HG02759 (cell line): ENCODE data around the gene ERICH6.

Experiments used
- ATAC-seq: cut with Tn5 transposase; IDR thresholded peaks from one replicate; pipeline ENCODE4 v1.9.1; 2021; ENCODE audit warnings: mild to moderate bottlenecking, moderate library complexity; ENCODE audit not compliant: unreplicated experiment

Gene ERICH6

GRCh38 chr3:150703756-150704344 is at the start of gene ERICH6:
TSS of gene ERICH6 (minus strand) at chr3:150703920. CDS start at chr3:150703898, 22 bp downstream.
- ATAC-seq, result peak; percentile 100

GRCh38 chr3:150751781-150752263 is 48.1 kb upstream of the ERICH6 start:
- ATAC-seq, result no peak

GRCh38 chr3:150749255-150749654 is 45.5 kb upstream of the ERICH6 start:
- ATAC-seq, result no peak

- ATAC-seq, result no peak
Measured at GRCh38 chr3:150748684-150749047, 44.9 kb upstream of the ERICH6 start.

GRCh38 chr3:150747886-150748683 is 44.4 kb upstream of the ERICH6 start:
- ATAC-seq, result no peak

- no peak for ATAC-seq
Measured at GRCh38 chr3:150746791-150747590, 43.3 kb upstream of the ERICH6 start.

GRCh38 chr3:150745832-150746231 is 42.1 kb upstream of the ERICH6 start:
- ATAC-seq, result no peak

- no peak for ATAC-seq
Measured at GRCh38 chr3:150744919-150745211, 41.1 kb upstream of the ERICH6 start.

GRCh38 chr3:150744041-150744918 is 40.6 kb upstream of the ERICH6 start:
- no peak for ATAC-seq

GRCh38 chr3:150743508-150743907 is 39.8 kb upstream of the ERICH6 start:
- no peak for ATAC-seq

- ATAC-seq, result no peak
Measured at GRCh38 chr3:150742679-150743078, 39.0 kb upstream of the ERICH6 start.

- ATAC-seq, result no peak
Measured at GRCh38 chr3:150742141-150742523, 38.4 kb upstream of the ERICH6 start.

GRCh38 chr3:150741497-150742140 is 37.9 kb upstream of the ERICH6 start:
- ATAC-seq, result no peak

GRCh38 chr3:150740733-150741496 is 37.2 kb upstream of the ERICH6 start:
- ATAC-seq, result no peak

- peak; percentile 26 for ATAC-seq
Measured at GRCh38 chr3:150739877-150740645, 36.3 kb upstream of the ERICH6 start.

- peak; percentile 28 for ATAC-seq
Measured at GRCh38 chr3:150739200-150739863, 35.6 kb upstream of the ERICH6 start.

- ATAC-seq, result no peak
Measured at GRCh38 chr3:150738688-150739087, 35.0 kb upstream of the ERICH6 start.
